HS-5 (cell line): ENCODE data around the gene PNMA8C.
"Not testable (repeated sequence)": the region's sequence is repeated elsewhere in the genome, so short reads cannot be mapped to it uniquely, and the experiment has no call there.

Source experiments
- DNase-seq: peaks from one replicate; pipeline ENCODE4 v3.0.0-alpha.2; 2012; ENCODE audit warnings: low read depth

Gene PNMA8C

GRCh38 chr19:46411088-46411924 is 17.4 kb downstream of the PNMA8C start:
- no peak for DNase-seq

DNA sequence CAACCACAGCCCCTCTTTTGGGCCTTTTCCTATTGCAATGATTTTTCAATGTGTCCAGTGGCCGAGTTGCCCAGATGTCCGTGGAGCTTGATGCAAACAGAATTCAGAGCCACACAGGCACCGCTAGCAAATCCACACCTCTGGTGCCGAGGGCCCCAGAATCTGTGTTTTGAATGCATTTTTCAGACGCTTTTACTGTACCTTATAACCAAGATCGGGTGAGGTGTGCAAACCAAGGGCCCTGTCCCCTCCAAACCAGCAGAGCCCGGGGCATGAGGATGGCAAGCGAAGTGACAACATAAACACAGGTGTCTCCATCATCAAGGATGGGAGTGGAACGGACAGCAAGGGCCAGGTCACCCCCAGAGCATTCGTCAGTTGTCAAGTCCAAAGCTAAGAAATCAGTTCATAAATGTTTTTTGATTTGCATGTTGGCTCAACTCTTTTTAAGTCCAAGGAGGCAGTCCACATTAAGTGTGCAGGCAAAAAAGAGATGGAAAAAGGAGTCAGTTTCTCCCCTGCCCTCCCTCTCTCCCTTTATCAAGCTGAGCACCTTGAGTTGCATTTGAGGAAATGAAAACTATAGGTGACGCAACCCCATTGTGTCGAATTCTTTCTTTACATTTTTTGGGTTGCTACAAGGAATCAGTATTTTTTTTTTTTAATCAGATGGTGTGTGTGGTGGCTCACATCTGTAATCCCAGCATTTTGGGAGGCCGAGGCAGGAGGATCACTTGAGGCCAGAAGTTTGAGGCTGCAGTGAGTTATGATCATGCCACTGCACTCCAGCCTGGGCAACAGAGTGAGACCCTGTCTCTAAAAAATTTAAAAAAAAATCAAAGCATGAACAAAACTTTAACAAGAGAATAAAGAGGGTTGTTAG is 18.3 kb downstream of the PNMA8C start:
- DNase-seq: no peak

DNA sequence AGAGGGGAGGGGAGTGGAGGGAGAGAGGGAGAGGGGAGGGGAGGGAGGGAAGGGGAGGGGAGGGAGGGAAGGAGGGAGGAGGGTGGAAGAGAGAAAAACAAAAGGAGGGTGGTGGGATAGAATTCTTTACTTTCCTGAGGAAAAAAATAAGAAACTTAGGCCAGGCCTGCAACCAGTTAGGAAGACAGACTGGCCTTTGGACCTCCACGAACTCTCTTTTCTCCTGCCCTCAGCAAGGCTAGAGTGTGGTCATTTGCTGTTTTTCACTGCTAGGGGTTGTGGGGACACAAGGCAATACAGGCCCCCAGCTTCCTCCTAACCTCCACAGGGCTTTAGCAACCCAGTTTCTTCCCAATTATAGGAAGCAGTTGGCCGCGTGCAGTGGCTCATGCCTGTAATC is 19.5 kb downstream of the PNMA8C start:
- no peak for DNase-seq

DNA sequence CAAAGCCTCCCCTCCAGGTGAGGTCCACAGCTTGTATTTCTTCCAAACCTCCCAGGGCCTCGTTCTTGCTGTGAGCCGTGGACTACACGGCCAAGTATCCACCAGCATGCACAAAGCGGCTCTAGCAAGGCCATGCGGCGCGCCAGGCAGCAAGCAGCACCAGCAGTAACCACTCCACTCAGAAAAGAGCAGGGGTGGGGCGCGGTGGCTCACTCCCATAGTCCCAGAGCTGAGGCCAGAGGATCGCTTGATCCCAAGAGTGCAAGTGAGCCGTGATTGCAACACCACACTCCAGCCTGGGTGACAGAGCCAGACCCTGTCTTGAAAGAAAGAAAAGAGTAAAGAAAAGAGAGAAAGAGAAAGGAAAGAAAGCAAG is 20.1 kb downstream of the PNMA8C start:
- no peak for DNase-seq

- DNase-seq: no peak
Observed at GRCh38 chr19:46407856-46408663, 20.7 kb downstream of the PNMA8C start.

DNA sequence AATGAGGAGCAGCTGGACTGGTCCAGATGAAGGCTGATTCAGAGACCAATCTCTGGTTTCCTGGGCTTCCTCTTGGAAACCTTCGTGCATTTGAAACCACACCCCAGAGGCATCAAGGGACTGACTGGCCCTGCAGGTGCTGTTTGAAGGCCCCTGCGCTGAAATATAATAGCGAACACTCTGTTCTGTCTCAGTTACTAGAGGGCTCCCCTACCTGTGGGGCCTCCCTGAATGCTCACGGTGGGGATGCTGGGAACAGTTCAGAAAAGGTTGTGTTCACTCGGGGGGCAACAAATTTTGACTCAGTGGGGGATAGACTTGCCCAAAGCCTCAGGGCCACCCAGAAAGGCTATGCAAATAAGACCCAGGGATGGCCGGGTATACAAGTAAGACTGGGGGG is 21.8 kb downstream of the PNMA8C start:
- DNase-seq: no peak

GRCh38 chr19:46404753-46405468 is 23.8 kb downstream of the PNMA8C start:
- no peak for DNase-seq

DNA sequence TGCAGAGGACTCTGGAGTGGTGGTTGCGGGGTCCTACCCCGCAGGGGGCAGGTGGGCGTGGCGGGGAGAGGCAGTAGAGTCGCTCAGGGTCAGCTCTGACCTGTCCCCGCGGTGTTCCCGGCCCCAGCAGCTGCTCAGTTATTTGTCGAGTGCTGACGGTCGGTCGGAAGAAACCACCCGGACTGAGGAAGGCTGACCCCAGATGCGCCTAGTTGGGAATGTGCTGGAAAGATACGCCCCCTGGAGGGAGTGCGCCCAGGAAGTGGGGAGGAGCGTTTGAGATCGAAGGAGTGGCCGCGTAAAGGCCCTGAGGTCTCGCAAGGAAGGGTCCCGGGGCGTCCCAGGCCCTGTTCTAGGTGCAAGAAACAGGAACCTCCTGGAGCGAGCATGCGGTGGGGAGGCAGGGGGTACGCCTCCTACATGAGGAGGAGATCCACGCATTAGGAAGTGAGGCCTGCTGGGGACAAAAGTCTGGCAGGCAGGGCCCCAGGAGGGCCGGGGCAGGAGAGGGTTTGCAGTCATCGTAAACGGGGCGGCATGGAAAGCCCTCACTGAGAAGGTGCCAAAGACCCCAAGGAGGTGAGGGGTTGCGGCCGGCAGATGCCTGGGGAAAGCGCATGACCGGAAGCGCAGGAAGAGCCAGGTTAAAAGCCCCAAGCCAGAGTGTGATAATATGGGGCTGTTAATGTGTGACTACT is 24.5 kb downstream of the PNMA8C start:
- no peak for DNase-seq

DNA sequence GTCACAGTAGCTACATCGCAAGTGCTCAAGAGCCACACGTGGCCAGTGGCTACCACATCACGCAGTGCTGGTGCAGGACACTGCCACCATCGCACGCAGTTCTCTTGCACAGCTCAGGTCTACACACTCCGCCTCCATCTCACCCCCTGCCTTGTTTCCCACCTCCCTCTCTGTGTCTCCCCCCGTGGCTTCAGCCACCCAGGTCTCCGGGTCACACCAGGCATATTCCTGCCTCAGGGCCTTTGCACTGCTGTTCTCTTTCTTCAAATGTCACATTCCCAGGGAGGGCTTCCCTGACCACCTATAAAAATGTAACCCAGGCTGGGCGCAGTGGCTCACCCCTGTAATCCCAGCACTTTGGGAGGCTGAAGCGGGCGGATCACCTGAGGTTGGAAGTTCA is 26.0 kb downstream of the PNMA8C start:
- no peak for DNase-seq

- not testable (repeated sequence) for DNase-seq
Observed at GRCh38 chr19:46397801-46398479, 30.8 kb downstream of the PNMA8C start.

- no peak for DNase-seq
Observed at GRCh38 chr19:46394402-46394797, 34.3 kb downstream of the PNMA8C start.

DNA sequence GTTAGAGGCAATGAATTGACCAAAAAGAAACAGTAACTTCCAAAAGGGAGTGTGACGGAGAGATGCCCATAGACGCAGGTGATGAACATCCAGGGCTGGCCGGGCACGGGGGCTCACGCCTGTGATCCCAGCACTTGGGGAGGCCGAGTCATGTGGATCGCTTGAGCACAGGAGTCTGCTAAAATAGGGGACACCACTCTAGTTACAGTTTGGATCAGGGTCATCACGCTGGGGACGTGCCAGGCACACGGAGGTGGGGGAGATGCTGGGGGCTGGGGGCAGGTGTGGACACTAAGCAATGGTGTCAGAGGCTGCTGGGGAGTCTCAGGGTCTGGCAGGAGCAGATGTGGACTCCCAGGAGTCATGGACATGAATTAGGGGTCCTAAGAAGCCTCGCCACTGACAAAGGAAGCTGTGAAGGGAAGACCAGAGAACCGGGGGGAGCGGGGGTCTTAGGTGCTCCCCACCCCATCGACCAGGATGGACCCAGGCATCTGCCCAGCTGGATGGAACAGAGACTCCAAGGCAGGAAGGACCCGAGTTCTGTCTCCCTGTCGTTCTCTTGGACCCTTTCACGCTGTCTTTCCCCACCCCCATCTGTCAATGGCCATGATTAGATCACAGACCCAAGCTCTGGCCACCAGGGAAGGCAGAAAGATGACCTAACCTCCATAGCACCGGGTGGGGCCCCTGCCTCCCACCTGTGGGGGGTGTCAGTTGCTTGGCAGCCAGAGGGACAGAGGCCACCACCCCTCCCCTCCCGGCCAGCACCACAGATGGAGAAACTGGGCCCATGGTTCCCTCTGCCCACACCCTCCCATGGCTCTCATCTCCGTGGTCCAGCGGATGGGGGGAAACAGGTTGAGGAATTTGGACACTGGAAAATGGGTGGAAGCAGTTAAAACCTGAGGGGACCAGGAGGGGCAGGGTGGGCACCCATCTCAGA is 35.0 kb downstream of the PNMA8C start:
- DNase-seq: no peak

DNA sequence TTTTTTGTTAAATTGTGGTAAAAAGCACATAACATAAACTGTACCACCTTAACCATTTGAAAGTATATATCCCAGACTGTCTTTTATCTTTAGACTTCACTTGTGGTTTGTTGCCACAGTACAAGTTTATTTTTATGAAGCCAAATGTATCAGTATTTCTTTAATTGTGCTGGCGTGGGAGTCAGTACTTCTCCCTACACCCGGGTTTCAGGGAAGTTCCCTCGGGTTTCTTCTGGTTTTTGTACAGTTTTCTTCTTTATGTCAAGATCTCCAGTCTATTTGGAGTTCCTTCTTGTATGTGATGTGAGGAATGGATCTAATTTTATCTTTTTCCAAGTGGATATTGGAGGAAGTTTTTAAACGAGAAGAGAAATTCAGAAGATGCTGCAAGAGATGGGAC is 35.9 kb downstream of the PNMA8C start:
- DNase-seq: no peak

DNA sequence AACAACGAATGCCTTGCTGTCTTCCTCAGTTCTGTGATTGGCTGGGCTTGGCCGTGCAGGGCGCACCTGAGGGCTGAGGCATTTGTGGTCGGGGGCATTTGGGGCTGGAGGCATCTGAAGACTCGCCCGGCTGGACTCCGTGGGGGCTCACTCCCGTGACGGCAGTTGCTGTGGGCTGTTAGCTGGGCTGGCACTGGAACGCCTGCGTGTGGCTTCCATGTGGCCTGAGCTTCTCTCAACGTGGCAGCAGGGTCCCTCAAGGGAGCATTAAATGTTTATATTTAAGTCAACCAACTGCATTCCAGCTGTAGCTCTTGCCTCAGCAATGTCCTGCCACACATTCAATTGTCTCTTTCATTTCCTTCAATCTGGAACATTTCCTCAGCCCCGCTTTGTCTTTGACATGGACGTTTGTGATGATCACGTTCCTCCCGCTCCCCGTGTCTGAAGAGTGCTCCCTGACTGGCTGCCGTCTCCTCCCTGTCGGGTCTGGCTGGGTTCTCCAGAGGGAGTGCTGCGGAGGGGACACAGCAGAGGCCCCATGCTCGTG is 36.4 kb downstream of the PNMA8C start:
- no peak for DNase-seq

GRCh38 chr19:46391296-46392251 is 37.2 kb downstream of the PNMA8C start:
- no peak for DNase-seq

DNA sequence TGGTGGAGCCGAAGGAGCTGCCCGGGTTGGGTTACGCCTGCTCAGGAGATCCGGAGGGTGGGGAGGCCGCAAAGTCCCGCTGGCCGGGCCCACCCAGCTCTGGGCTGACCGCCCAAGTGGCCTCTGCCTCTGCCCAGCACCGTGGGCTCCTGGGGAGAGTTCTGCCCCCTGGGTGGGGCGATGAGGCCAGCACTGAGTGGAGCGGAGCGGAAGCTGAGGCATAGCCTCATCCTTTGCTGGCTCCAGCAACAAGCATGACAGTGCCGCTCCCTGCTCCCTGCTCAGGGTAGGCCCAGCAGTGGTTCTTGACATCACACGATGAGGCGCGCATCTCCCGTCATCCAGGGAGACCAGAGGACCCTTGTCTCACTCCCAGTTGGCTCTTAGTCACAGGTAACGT is 37.9 kb downstream of the PNMA8C start:
- DNase-seq: no peak

DNA sequence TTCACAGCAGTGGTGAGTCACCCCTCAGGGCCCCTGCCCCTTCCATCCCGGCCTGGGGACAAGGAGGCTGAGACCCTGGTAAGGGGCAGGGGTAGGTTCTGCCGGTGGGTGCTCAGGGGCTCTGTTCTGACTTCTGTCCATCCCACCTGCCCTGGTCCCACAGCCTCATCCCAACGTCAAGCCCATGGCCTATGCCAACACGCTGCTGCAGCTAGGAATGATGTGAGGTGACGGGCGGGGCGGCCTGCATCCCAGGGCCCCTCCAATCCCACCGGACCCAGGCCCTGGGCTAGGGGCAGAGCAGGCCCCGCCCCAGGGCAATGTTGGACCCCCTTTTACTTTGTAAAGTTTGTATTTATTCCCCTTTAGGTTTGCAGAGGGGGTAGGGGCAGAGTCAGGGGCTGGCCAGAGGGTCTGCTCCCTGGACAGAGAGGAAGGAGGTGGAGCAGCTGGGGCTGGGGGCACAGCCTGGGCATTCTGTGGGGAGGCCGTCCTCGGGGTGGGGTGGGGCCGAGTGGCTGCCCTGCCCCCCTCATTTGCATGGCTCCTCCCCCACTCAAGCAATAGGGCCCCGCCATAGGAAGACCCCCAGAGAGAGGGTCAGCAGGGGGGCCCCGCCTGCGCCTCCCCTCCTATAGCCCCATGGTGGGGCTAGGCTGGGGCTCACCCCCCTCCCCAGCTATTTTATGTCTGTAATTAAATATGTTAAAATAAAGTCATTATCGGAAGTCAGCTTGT is 38.4 kb downstream of the PNMA8C start:
- no peak for DNase-seq
